IMR-90 (cell line): ENCODE results near the gene EID3. TPM values are rescaled to one million over a fixed set of nuclear protein-coding genes. Genes with fewer than 3 reads are reported as not detected.

ENCODE experiments used
- ATAC-seq: fragments of 200-7000 bp; cut with Tn5 transposase; 2 replicates; pipeline ENCODE4 v1.9.1; 2020; ENCODE audit warnings: low read depth, mild to moderate bottlenecking, moderate library complexity
- BruUV-seq: library from RNA; stranded (reverse); fragments of 400-500 nt; replicated peaks from 2 replicates; lab custom pipeline; 2021; lab: Mats Ljungman, UMichigan
- CTCF ChIA-PET: fragments of 300-600 bp; formaldehyde crosslinking; extraction: SDS; loops from one replicate; lab custom pipeline; 2021; ENCODE audit warnings: antibody characterized with exemption; lab: Yijun Ruan, JAX
- POLR2A ChIA-PET: fragments of 300-600 bp; sonication (Branson Sonifier 250); formaldehyde crosslinking; loops from one replicate; lab custom pipeline; 2022; ENCODE audit warnings: antibody characterized with exemption; ENCODE audit not compliant: unreplicated experiment; lab: Charles Lee
- DNase-seq: peaks from one replicate; pipeline ENCODE4 v3.0.0; 2013
- H2AFZ ChIP-seq: replicated peaks from 2 replicates; pipeline ENCODE3; 2013; ENCODE audit warnings: low read length, mild to moderate bottlenecking; ENCODE audit not compliant: poor library complexity
- H2AK5ac ChIP-seq: 2 replicates; pipeline ENCODE4 v1.6.1; 2013; ENCODE audit warnings: low read depth, low read length, inconsistent platforms
- H2AK9ac ChIP-seq: replicated peaks from 2 replicates; pipeline ENCODE3; 2013; ENCODE audit warnings: mild to moderate bottlenecking, low read depth, low read length, moderate library complexity; ENCODE audit not compliant: poor library complexity
- H2BK120ac ChIP-seq: 2 replicates; pipeline ENCODE4 v1.6.1; 2013; ENCODE audit warnings: low read depth, low read length, inconsistent platforms
- H2BK15ac ChIP-seq: 3 replicates; pipeline ENCODE4 v1.6.1; 2013; ENCODE audit warnings: low read depth, low read length, inconsistent platforms
- H2BK20ac ChIP-seq: 2 replicates; pipeline ENCODE4 v1.6.1; 2013; ENCODE audit warnings: low read depth, mild to moderate bottlenecking, inconsistent platforms, low read length, moderate library complexity
- H2BK5ac ChIP-seq: 2 replicates; pipeline ENCODE4 v1.6.1; 2013; ENCODE audit warnings: mild to moderate bottlenecking, low read depth, low read length, inconsistent platforms; ENCODE audit not compliant: poor library complexity, severe bottlenecking
- H3K14ac ChIP-seq: replicated peaks from 2 replicates; pipeline ENCODE4 v1.6.1; 2013; ENCODE audit warnings: low read depth, low read length, inconsistent platforms
- H3K18ac ChIP-seq: 2 replicates; pipeline ENCODE4 v1.6.1; 2013; ENCODE audit warnings: low read depth, low read length, control low read depth
- H3K23ac ChIP-seq: 2 replicates; pipeline ENCODE4 v1.6.1; 2013; ENCODE audit warnings: low read depth, low read length, inconsistent platforms
- H3K27ac ChIP-seq: 2 replicates; pipeline ENCODE4 v1.5.1; 2013; ENCODE audit warnings: mild to moderate bottlenecking, control low read depth, low read length; ENCODE audit not compliant: insufficient read depth
- H3K27me3 ChIP-seq: 2 replicates; pipeline ENCODE4 v1.6.1; 2013; ENCODE audit warnings: low read length; ENCODE audit not compliant: control insufficient read depth, insufficient read depth
- H3K36me3 ChIP-seq: 2 replicates; pipeline ENCODE4 v1.6.1; 2013; ENCODE audit warnings: low read length, mixed read lengths; ENCODE audit not compliant: control insufficient read depth, insufficient read depth
- H3K4ac ChIP-seq: 2 replicates; pipeline ENCODE4 v1.6.1; 2013; ENCODE audit warnings: low read depth, low read length, inconsistent platforms
- H3K4me1 ChIP-seq: 2 replicates; pipeline ENCODE4 v1.6.1; 2013; ENCODE audit warnings: low read length, mixed read lengths; ENCODE audit not compliant: control insufficient read depth, insufficient read depth
- H3K4me2 ChIP-seq: 2 replicates; pipeline ENCODE4 v1.6.1; 2013; ENCODE audit warnings: low read depth, mild to moderate bottlenecking, control low read depth, low read length, moderate library complexity
- H3K4me3 ChIP-seq: 2 replicates; pipeline ENCODE4 v1.5.1; 2013; ENCODE audit warnings: low read depth, mild to moderate bottlenecking, control low read depth, low read length, moderate library complexity; ENCODE audit not compliant: insufficient read depth
- H3K56ac ChIP-seq: 2 replicates; pipeline ENCODE4 v1.6.1; 2013; ENCODE audit warnings: low read length, inconsistent platforms; ENCODE audit not compliant: insufficient read depth; ENCODE audit errors: extremely low read depth
- H3K79me1 ChIP-seq, 2 experiments: 2 replicates each; pipeline ENCODE4 v1.6.1; 2013; ENCODE audit warnings: low read length in 2 of 2, inconsistent platforms in 1 of 2, low read depth in 1 of 2
- H3K9ac ChIP-seq: 2 replicates; pipeline ENCODE4 v1.6.1; 2013; ENCODE audit warnings: low read depth, low read length, control low read depth
- H3K9me1 ChIP-seq: 2 replicates; pipeline ENCODE4 v1.6.1; 2013; ENCODE audit warnings: low read length, inconsistent platforms; ENCODE audit not compliant: insufficient read depth
- H3K9me3 ChIP-seq: 2 replicates; pipeline ENCODE4 v1.6.1; 2013; ENCODE audit warnings: low read length; ENCODE audit not compliant: control insufficient read depth, insufficient read depth
- H4K20me1 ChIP-seq: 2 replicates; pipeline ENCODE4 v1.6.1; 2013; ENCODE audit warnings: low read length, inconsistent platforms; ENCODE audit not compliant: insufficient read depth
- H4K5ac ChIP-seq: 2 replicates; pipeline ENCODE4 v1.6.1; 2013; ENCODE audit warnings: mild to moderate bottlenecking, low read depth, low read length, control low read depth
- H4K8ac ChIP-seq, 2 experiments: 2 replicates each; pipeline ENCODE4 v1.6.1; 2013; ENCODE audit warnings: low read depth in 2 of 2, low read length in 2 of 2, control low read depth in 1 of 2, inconsistent platforms in 1 of 2
- H4K91ac ChIP-seq: 2 replicates; pipeline ENCODE4 v1.6.1; 2013; ENCODE audit warnings: low read depth, low read length, inconsistent platforms; ENCODE audit not compliant: insufficient read depth
- BHLHE40 ChIP-seq: fragments of 150-350 bp; IDR thresholded peaks from 2 replicates; pipeline ENCODE4 v1.6.1; 2016; ENCODE audit warnings: mild to moderate bottlenecking, low read depth, low read length
- WGBS, 2 experiments: methylation state at CpG; one replicate each; pipeline versions ENCODE4 v1.1.5 to v1.1.7; 2013; ENCODE audit warnings: missing lambda C conversion rate in 2 of 2; ENCODE audit not compliant: insufficient read length in 1 of 2; ENCODE audit errors: extremely low coverage in 2 of 2; 5-methylcytosine and 5-hydroxymethylcytosine counted together
- dilution Hi-C: fragments of 300-500 bp; cut with HindIII; formaldehyde crosslinking; loops from one replicate; pipeline ENCODE4 v1.14.3; 2018; ENCODE audit warnings: low sequenced_read_pairs; ENCODE audit not compliant: unreplicated experiment
- in situ Hi-C: fragments of 300-500 bp; cut with MboI; formaldehyde crosslinking; loops from 3 replicates; pipeline ENCODE4 v1.14.3; 2019; ENCODE audit warnings: low sequenced_read_pairs, inconsistent platforms, mixed read lengths
- intact Hi-C: fragments of 100-400 bp; cut with micrococcal nuclease; formaldehyde crosslinking; loops from 2 replicates; pipeline ENCODE4 v1.10.0; 2022
- polyA plus RNA-seq, 3 experiments: library from polyadenylated mRNA; depleted of rRNA; stranded (reverse); fragments of >200 nt; gene quantifications; 2 replicates each; pipeline ENCODE4 v1.2.3, GENCODE V29; 2012; ENCODE audit warnings: low replicate concordance in 1 of 3
- total RNA-seq: library from RNA; depleted of rRNA; stranded (reverse); fragments of >200 nt; gene quantifications from 2 replicates; pipeline ENCODE4 v1.2.3, GENCODE V29; 2012
- TF ChIP-seq, protein P1 (sequence below): conservative IDR thresholded peaks from 2 replicates; pipeline ENCODE4 v1.5.1; 2012; ENCODE audit warnings: mild to moderate bottlenecking, low read depth, low read length, improper control_type of control experiment

Gene EID3
- total and polyA plus RNA-seq, 2 of the 4 experiments (the other 2 are of a cell fraction) = 2.2 to 4.1 TPM

DNA sequence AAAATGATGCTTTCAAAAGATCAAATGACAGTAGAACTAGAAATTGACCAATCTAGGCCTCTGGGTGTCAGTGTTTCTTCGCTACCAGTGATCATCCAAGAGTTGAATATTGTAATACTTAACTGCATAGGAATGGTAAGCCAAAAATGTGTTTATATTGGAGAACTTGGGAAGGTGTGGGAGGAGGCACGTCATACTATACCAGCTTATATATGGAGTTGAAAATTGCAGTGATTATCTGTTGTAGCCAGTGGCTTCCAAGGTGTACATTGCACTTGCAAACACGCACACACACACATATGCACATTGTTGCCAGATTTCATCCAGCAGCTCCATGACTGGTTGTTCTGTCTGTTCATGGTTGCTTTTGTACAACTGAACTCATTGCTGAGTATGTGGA lies 36.1 kb downstream of the EID3 start:
- H3K4me1 ChIP-seq = peaks cover 7% of the 10 kb centered on the region; the same call in 1 of the 2 replicates
- ATAC-seq (peak; percentile 10; the same call in 1 of the 2 replicates), DNase-seq (peak; percentile 54)
- H3K18ac ChIP-seq = no peak overlapping the region
- peaks cover 40 to 65% of the 10 kb centered on the region in 2 experiments for H3K79me1 ChIP-seq
- WGBS, 2 experiments = no CpG with 5 or more reads among the region's 3 CpGs
- H3K9ac ChIP-seq = no peak overlapping the region
- in situ Hi-C loops (no loop called here), intact Hi-C loops (no loop called here), dilution Hi-C loops (no loop called here)
- no peak overlapping the region for H2BK20ac ChIP-seq
- no peak overlapping the region for H3K4ac ChIP-seq
- no peaks in the 10 kb centered on the region for H3K27me3 ChIP-seq
- H4K91ac ChIP-seq = no peak overlapping the region
- H3K9me3 ChIP-seq = no peaks in the 10 kb centered on the region
- H3K56ac ChIP-seq = no peak overlapping the region
- no TSS peak for BruUV-seq
- peaks cover 72% of the 10 kb centered on the region for H4K20me1 ChIP-seq
- H3K9me1 ChIP-seq = peaks cover 11% of the 10 kb centered on the region
- no peak overlapping the region for H2AK5ac ChIP-seq
- no peak overlapping the region; the same call in 1 of the 2 replicates for H3K14ac ChIP-seq
- peaks cover 63% of the 10 kb centered on the region for H3K36me3 ChIP-seq
- no peak overlapping the region for H3K4me2 ChIP-seq
- H4K8ac ChIP-seq = no peak overlapping the region
- TF ChIP-seq, protein P1, sequence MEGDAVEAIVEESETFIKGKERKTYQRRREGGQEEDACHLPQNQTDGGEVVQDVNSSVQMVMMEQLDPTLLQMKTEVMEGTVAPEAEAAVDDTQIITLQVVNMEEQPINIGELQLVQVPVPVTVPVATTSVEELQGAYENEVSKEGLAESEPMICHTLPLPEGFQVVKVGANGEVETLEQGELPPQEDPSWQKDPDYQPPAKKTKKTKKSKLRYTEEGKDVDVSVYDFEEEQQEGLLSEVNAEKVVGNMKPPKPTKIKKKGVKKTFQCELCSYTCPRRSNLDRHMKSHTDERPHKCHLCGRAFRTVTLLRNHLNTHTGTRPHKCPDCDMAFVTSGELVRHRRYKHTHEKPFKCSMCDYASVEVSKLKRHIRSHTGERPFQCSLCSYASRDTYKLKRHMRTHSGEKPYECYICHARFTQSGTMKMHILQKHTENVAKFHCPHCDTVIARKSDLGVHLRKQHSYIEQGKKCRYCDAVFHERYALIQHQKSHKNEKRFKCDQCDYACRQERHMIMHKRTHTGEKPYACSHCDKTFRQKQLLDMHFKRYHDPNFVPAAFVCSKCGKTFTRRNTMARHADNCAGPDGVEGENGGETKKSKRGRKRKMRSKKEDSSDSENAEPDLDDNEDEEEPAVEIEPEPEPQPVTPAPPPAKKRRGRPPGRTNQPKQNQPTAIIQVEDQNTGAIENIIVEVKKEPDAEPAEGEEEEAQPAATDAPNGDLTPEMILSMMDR = 0 out of 2 replicates have a peak, but pooled peaks have one; percentile 13
- TF ChIP-seq BHLHE40 = no peak
- H2BK5ac ChIP-seq = peak overlapping the region; percentile 14
- H3K23ac ChIP-seq = peak overlapping the region; percentile 51; the same call in 1 of the 2 replicates
- H4K5ac ChIP-seq = no peak overlapping the region
- no peak overlapping the region for H2BK15ac ChIP-seq
- no peak overlapping the region for H3K27ac ChIP-seq
- no peak overlapping the region for H3K4me3 ChIP-seq
- no peak overlapping the region for H2AK9ac ChIP-seq
- ChIA-PET CTCF (interaction anchor here (0.6 kb wide), 1 partner anchor 323 kb away, joined by 3 read pairs; no protein-coding TSS in a partner anchor), POLR2A (no interaction called here)
- no peak overlapping the region for H2AFZ ChIP-seq
- no peak overlapping the region for H2BK120ac ChIP-seq
